Stimulated activated CD4-positive, alpha-beta T cell treated with anti-CD3 and anti-CD28 coated beads, Interleukin-2, amount 100 ng/mL, for 48 hours (primary cell): Measurements from ENCODE around the gene MGP.

Experiments used
- DNase-seq, 2 donors: peaks; one replicate each; pipeline ENCODE4 v3.0.0-alpha.2; 2020

MGP gene

GRCh38 chr12:14902465-14902864 lies 16.8 kb upstream of the MGP start:
- no peak for DNase-seq

- DNase-seq, result no peak
Observed at GRCh38 chr12:14901228-14901562, 15.5 kb upstream of the MGP start.

- no peak for DNase-seq
Observed at GRCh38 chr12:14900521-14901227, 15.0 kb upstream of the MGP start.

GRCh38 chr12:14896521-14897169 lies 11.0 kb upstream of the MGP start:
- no peak for DNase-seq

- DNase-seq, result no peak
Observed at GRCh38 chr12:14893506-14894250, 8.0 kb upstream of the MGP start.

- no peak for DNase-seq
Observed at GRCh38 chr12:14892726-14893505, 7.3 kb upstream of the MGP start.

GRCh38 chr12:14890701-14891100 lies 5.0 kb upstream of the MGP start:
- no peak for DNase-seq

GRCh38 chr12:14886271-14886670 lies 617 bp upstream of the MGP start:
- no peak for DNase-seq

GRCh38 chr12:14884458-14884878 lies 1.2 kb downstream of the MGP start:
- DNase-seq, result peak; percentile 54 to 58

- no peak for DNase-seq
Observed at GRCh38 chr12:14883686-14884085, 2.0 kb downstream of the MGP start.

GRCh38 chr12:14880890-14881453 lies 4.7 kb downstream of the MGP start:
- no peak for DNase-seq

- DNase-seq, result no peak
Observed at GRCh38 chr12:14879222-14879933, 6.3 kb downstream of the MGP start.

- no peak for DNase-seq
Observed at GRCh38 chr12:14878488-14878887, 7.2 kb downstream of the MGP start.

- no peak for DNase-seq
Observed at GRCh38 chr12:14876833-14877232, 8.8 kb downstream of the MGP start.

- DNase-seq, result no peak
Observed at GRCh38 chr12:14874882-14875281, 10.8 kb downstream of the MGP start.

GRCh38 chr12:14873440-14874185 lies 12.0 kb downstream of the MGP start:
- no peak for DNase-seq

GRCh38 chr12:14871886-14872285 lies 13.8 kb downstream of the MGP start:
- no peak for DNase-seq

GRCh38 chr12:14871247-14871646 lies 14.4 kb downstream of the MGP start:
- no peak for DNase-seq

GRCh38 chr12:14868916-14869506 lies 16.6 kb downstream of the MGP start:
- no peak for DNase-seq

GRCh38 chr12:14860490-14860889 lies 25.2 kb downstream of the MGP start:
- no peak for DNase-seq

GRCh38 chr12:14858513-14858912 lies 27.1 kb downstream of the MGP start:
- no peak for DNase-seq
